A673 (cell line): ENCODE measurements around the gene PRELP. TPM values are rescaled to one million over a fixed set of nuclear protein-coding genes. Genes with fewer than 3 reads are reported as not detected.

Experiments
- BruUV-seq: library from RNA; stranded (reverse); fragments of 400-500 nt; replicated peaks from 2 replicates; lab custom pipeline; 2021; lab: Mats Ljungman, UMichigan
- CTCF ChIA-PET: fragments of 300-600 bp; sonication (Branson Sonifier 250); formaldehyde crosslinking; loops from one replicate; lab custom pipeline; 2022; ENCODE audit warnings: antibody characterized with exemption; lab: Charles Lee
- POLR2A ChIA-PET: fragments of 300-600 bp; sonication (Branson Sonifier 250); formaldehyde crosslinking; loops from one replicate; lab custom pipeline; 2022; ENCODE audit warnings: antibody characterized with exemption; ENCODE audit not compliant: low non-redundant PET; lab: Charles Lee
- DNase-seq: peaks from one replicate; pipeline ENCODE4 v3.0.0-alpha.2; 2015; ENCODE audit warnings: low spot score
- H3K27ac ChIP-seq: fragments of 200-600 bp; sonication (generic); 2 replicates; pipeline ENCODE4 v1.5.1; 2016; ENCODE audit warnings: mixed run types, low read depth, mild to moderate bottlenecking, mixed read lengths, antibody characterized with exemption, low read length; ENCODE audit not compliant: poor library complexity, severe bottlenecking
- H3K27me3 ChIP-seq: fragments of 200-600 bp; sonication (generic); replicated peaks from 2 replicates; pipeline ENCODE4 v1.6.1; 2017; ENCODE audit warnings: mixed run types, low read depth, mild to moderate bottlenecking, mixed read lengths, antibody characterized with exemption, low read length; ENCODE audit not compliant: insufficient read depth, poor library complexity
- H3K36me3 ChIP-seq: fragments of 200-600 bp; sonication (generic); 2 replicates; pipeline ENCODE4 v1.6.1; 2016; ENCODE audit warnings: mixed run types, mild to moderate bottlenecking, mixed read lengths, antibody characterized with exemption, low read length; ENCODE audit not compliant: insufficient read depth, poor library complexity, severe bottlenecking
- H3K4me1 ChIP-seq: fragments of 200-600 bp; sonication (generic); 2 replicates; pipeline ENCODE4 v1.6.1; 2017; ENCODE audit warnings: mixed run types, mild to moderate bottlenecking, mixed read lengths, antibody characterized with exemption, low read length; ENCODE audit not compliant: insufficient read depth, poor library complexity, severe bottlenecking
- H3K4me3 ChIP-seq: fragments of 200-600 bp; sonication (generic); 2 replicates; pipeline ENCODE4 v1.5.1; 2016; ENCODE audit warnings: low read depth, mixed run types, mild to moderate bottlenecking, mixed read lengths, low read length; ENCODE audit not compliant: poor library complexity, severe bottlenecking
- H3K9me3 ChIP-seq: fragments of 200-600 bp; sonication (generic); 2 replicates; pipeline ENCODE4 v1.6.1; 2016; ENCODE audit warnings: mixed run types, low read depth, mild to moderate bottlenecking, mixed read lengths, antibody characterized with exemption, low read length; ENCODE audit not compliant: poor library complexity, severe bottlenecking
- CTCF ChIP-seq: fragments of 300-800, 200-600 bp; sonication (generic); conservative IDR thresholded peaks from 2 replicates; pipeline ENCODE4 v1.5.1; 2017; ENCODE audit warnings: low read depth, mild to moderate bottlenecking, antibody characterized with exemption, low read length, moderate library complexity, mixed read lengths
- EZH2 ChIP-seq: fragments of 200-600 bp; sonication (generic); IDR thresholded peaks from 2 replicates; pipeline ENCODE4 v1.6.1; 2017; ENCODE audit warnings: borderline replicate concordance, low read depth, mild to moderate bottlenecking, mixed read lengths, antibody characterized with exemption, low read length; ENCODE audit not compliant: poor library complexity, severe bottlenecking
- intact Hi-C: fragments of 100-400 bp; cut with micrococcal nuclease; formaldehyde crosslinking; loops from one replicate; pipeline ENCODE4 v1.10.0; 2022; ENCODE audit not compliant: unreplicated experiment
- total RNA-seq: library from RNA; stranded (reverse); gene quantifications from 2 replicates; pipeline ENCODE4 v1.2.3, GENCODE V29; 2021

Gene PRELP
- total RNA-seq, 1 experiment from 2014 or later: not detected

GRCh38 chr1:203453016-203453415 lies 22.6 kb upstream of the PRELP start:
- Histone ChIP-seq H3K9me3 (no peaks in the 10 kb centered on the region), H3K27me3 (no peaks in the 10 kb centered on the region), H3K4me1 (peaks cover 74% of the 10 kb centered on the region), H3K4me3 (no peak overlapping the region), H3K27ac (peak overlapping the region; percentile 61), H3K36me3 (no peaks in the 10 kb centered on the region)
- ChIA-PET POLR2A (no interaction called here), CTCF (interaction anchor here (0.6 to 1.2 kb wide), 3 partner anchors 95 to 184 kb away, joined by 3 to 9 read pairs (median 4); no protein-coding TSS in a partner anchor)
- intact Hi-C loops: no loop called here
- peak; percentile 69 for DNase-seq
- BruUV-seq: no TSS peak
- no peak for TF ChIP-seq CTCF
- TF ChIP-seq EZH2: no peak

GRCh38 chr1:203453616-203454015 lies 22.0 kb upstream of the PRELP start:
- DNase-seq: peak; percentile 93
- Histone ChIP-seq H3K36me3 (no peaks in the 10 kb centered on the region), H3K27ac (peak overlapping the region; percentile 61), H3K27me3 (no peaks in the 10 kb centered on the region), H3K9me3 (no peaks in the 10 kb centered on the region), H3K4me3 (no peak overlapping the region), H3K4me1 (peaks cover 68% of the 10 kb centered on the region)
- TF ChIP-seq CTCF (no peak), EZH2 (no peak)
- ChIA-PET POLR2A (no interaction called here), CTCF (interaction anchor here (0.6 to 1.0 kb wide), 3 partner anchors 95 to 423 kb away, joined by 3 to 9 read pairs (median 4); no protein-coding TSS in a partner anchor)
- BruUV-seq: no TSS peak
- intact Hi-C loops: no loop called here

- intact Hi-C loops: no loop called here
- no peaks in the 10 kb centered on the region for H3K9me3 ChIP-seq
- POLR2A ChIA-PET: no interaction called here
Observed at GRCh38 chr1:203454986-203455471, 20.6 kb upstream of the PRELP start.

More at GRCh38 chr1:203454986-203455471, 20.6 kb upstream of the PRELP start:
- no peak for DNase-seq
- no peak overlapping the region for H3K4me3 ChIP-seq
- no peaks in the 10 kb centered on the region for H3K36me3 ChIP-seq
- H3K27ac ChIP-seq: no peak overlapping the region
- no peaks in the 10 kb centered on the region for H3K27me3 ChIP-seq
- no TSS peak for BruUV-seq
- peaks cover 54% of the 10 kb centered on the region for H3K4me1 ChIP-seq
- no peak for TF ChIP-seq CTCF
- CTCF ChIA-PET: no interaction called here
